ENCODE results near the gene KRT2. TPM values are rescaled to one million over a fixed set of nuclear protein-coding genes. Genes with fewer than 3 reads are reported as not detected.

KRT2 gene
- total RNA-seq, 1 experiment from 2014 or later: not detected

- in situ Hi-C loops (cut with HindIII; ENCODE audit: low sequenced_read_pairs): loop anchor here (10.0 kb wide), 1 partner anchor 56 kb away; the partner anchor contains the start of gene KRT77
- DNase-seq (ENCODE audit: low spot score): no peak
These were observed 2.9 kb downstream of the KRT2 start for GRCh38 chr12:52649066-52649465.

DNA sequence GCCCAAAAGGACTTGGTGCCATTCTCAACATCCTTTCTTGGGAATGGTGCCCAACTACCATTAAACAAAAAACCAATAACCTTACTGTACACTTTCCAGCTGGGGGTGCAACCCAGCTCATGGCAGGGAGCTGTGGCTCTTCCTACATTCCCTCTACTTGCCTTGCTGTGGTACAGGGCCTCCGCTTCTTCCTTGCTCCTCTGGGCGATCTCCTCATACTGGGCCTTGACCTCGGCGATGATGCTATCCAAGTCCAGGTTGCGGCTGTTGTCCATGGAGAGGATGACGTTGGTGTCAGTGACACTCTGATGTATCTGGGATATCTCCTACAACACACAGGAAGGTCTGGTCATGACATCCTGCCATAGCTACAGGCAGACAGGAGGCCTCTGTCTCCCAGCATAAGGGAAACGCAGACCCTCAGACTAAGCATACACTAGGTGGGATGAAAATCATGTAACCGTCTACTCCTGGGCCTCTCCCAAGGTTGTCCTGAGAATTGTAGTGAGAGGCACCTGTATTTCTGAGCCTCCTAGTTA is 3.9 kb downstream of the KRT2 start:
- no peak for DNase-seq (ENCODE audit: low spot score)
- in situ Hi-C loops (cut with HindIII; ENCODE audit: low sequenced_read_pairs): loop anchor here (10.0 kb wide), 1 partner anchor 57 kb away; the partner anchor contains the start of gene KRT77

- in situ Hi-C loops (cut with HindIII; ENCODE audit: low sequenced_read_pairs): loop anchor here (10.0 kb wide), 1 partner anchor 57 kb away; the partner anchor contains the start of gene KRT77
- no peak for DNase-seq (ENCODE audit: low spot score)
These were observed 4.4 kb downstream of the KRT2 start for GRCh38 chr12:52647601-52648000.

DNA sequence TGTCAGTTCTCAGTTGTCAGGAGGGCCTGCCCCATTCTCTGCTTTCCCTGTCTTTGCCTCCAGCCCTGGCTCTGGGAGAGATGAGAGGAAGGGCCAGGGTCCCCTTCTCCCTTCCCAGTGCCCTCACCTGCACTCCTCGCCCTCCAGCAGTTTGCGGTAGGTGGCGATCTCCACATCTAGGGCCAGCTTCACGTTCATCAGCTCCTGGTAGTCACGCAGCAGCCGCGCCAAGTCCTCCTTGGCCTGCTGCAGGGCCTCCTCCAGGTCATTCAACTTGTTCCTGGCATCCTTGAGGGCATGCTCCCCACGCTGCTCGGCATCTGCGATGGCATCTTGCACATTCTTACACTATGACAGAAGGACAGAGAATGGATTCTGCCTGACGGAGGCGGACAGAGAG is 5.4 kb downstream of the KRT2 start:
- in situ Hi-C loops (cut with HindIII; ENCODE audit: low sequenced_read_pairs): loop anchor here (10.0 kb wide), 1 partner anchor 58 kb away; the partner anchor contains the start of gene KRT77
- no peak for DNase-seq (ENCODE audit: low spot score)

- in situ Hi-C loops (cut with HindIII; ENCODE audit: low sequenced_read_pairs): loop anchor here (10.0 kb wide), 1 partner anchor 59 kb away; the partner anchor contains the start of gene KRT77
These were observed 6.0 kb downstream of the KRT2 start for GRCh38 chr12:52645982-52646381.

GRCh38 chr12:52645120-52645761 is 6.8 kb downstream of the KRT2 start:
- DNase-seq (ENCODE audit: low spot score): no peak
- in situ Hi-C loops (cut with HindIII; ENCODE audit: low sequenced_read_pairs): loop anchor here (10.0 kb wide), 1 partner anchor 60 kb away; the partner anchor contains the start of gene KRT77

More at GRCh38 chr12:52645982-52646381, 6.0 kb downstream of the KRT2 start:
- no peak for DNase-seq (ENCODE audit: low spot score)

DNA sequence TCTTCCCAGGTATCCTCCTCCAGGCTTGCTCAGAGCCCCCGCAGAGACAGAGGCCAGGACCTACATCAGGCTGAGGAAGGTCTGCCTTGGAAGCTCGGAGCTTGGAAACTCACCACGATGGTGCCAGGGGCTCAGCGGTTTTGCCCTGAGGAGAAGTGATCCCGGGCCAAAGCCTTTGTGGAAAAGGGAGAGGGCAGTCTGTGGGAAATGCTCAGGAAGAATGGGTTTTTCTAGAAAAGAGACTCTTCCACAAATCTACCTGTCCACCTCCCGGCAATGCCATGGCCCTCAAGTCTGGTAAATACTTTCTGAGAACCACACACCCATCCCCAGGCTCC is 8.0 kb downstream of the KRT2 start:
- no peak for DNase-seq (ENCODE audit: low spot score)
- in situ Hi-C loops (cut with HindIII; ENCODE audit: low sequenced_read_pairs): loop anchor here (10.0 kb wide), 1 partner anchor 61 kb away; the partner anchor contains the start of gene KRT77

GRCh38 chr12:52643233-52644077 is 8.6 kb downstream of the KRT2 start:
- in situ Hi-C loops (cut with HindIII; ENCODE audit: low sequenced_read_pairs): loop anchor here (10.0 kb wide), 1 partner anchor 61 kb away; the partner anchor contains the start of gene KRT77
- DNase-seq (ENCODE audit: low spot score): no peak

- no peak for DNase-seq (ENCODE audit: low spot score)
- in situ Hi-C loops (cut with HindIII; ENCODE audit: low sequenced_read_pairs): loop anchor here (10.0 kb wide), 1 partner anchor 63 kb away; the partner anchor contains the start of gene KRT77
These were observed 10.5 kb downstream of the KRT2 start for GRCh38 chr12:52641468-52641867.

- DNase-seq (ENCODE audit: low spot score): no peak
- in situ Hi-C loops (cut with HindIII; ENCODE audit: low sequenced_read_pairs): no loop called here
These were observed 14.7 kb downstream of the KRT2 start for GRCh38 chr12:52637299-52637698.

DNA sequence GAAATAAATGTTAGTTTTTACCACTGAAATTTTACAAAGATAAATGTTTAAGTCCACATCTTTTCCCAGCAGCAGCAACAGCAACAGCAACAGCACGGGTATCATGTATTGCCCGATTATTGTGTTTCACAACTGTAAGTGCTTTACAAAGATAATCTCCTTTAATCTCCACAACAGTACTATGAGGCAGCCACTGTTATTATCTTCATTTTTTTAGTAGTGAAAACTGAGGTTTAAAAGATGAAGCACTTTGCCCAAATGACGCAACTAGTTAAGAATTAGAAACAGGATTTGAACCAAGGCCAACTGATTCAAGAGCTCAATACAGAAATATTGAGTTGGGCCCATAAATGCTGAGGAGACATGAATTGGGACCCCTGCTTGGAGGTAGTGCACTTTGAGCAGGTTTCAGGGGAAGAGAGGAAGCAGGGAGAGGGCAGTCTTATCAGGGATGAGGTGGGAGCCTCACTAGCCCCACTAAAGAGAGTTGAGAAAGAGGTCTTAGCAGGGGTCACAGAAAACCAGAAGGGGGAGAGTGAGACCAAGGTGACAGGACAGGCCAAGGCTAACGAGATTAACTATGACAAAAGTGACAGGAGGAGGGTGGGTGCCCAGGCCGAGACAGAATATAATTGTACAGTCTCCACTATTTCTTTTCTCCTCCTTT is 15.3 kb downstream of the KRT2 start:
- DNase-seq (ENCODE audit: low spot score): no peak
- in situ Hi-C loops (cut with HindIII; ENCODE audit: low sequenced_read_pairs): no loop called here

- in situ Hi-C loops (cut with HindIII; ENCODE audit: low sequenced_read_pairs): no loop called here
- no peak for DNase-seq (ENCODE audit: low spot score)
These were observed 15.8 kb downstream of the KRT2 start for GRCh38 chr12:52636189-52636588.

DNA sequence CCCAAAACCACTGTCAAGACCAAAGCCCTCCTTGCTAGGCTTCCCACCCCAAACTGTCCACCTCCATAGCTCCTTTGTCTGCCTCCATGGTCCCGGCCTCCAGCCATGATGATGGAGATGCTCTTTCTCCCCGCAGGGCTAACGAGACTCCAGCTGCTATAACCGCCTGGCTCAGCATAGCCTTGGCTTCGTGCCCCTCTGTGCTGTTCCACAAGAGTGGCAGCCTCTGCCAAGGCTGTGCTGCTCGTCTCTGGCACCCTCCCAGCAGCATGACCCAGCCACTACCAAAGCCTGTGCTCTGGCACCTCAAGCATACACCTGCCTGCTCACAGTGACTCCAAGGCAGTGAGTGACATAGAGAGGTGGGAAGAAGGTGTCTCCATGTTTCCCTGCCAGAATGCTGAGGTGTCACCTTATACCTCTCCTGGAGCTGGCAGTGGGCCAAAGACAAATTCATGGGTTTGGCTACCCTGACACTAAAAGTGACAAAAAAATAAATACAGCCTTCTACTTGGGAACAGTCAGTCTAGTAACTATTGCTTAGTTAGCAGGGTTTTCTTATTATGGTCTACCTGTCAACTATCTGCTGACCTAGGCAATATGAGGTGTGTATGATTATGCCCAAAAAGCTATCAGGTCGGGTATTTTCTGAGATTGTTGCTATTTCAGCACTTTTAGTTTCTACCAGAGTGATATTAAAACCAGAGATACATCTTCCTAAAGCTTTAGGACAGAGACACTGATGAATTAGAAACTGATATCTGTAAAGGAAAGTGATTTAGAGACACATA is 17.6 kb downstream of the KRT2 start:
- in situ Hi-C loops (cut with HindIII; ENCODE audit: low sequenced_read_pairs): no loop called here
- DNase-seq (ENCODE audit: low spot score): peak; percentile 66

GRCh38 chr12:52633383-52633782 is 18.6 kb downstream of the KRT2 start:
- no peak for DNase-seq (ENCODE audit: low spot score)
- in situ Hi-C loops (cut with HindIII; ENCODE audit: low sequenced_read_pairs): no loop called here

DNA sequence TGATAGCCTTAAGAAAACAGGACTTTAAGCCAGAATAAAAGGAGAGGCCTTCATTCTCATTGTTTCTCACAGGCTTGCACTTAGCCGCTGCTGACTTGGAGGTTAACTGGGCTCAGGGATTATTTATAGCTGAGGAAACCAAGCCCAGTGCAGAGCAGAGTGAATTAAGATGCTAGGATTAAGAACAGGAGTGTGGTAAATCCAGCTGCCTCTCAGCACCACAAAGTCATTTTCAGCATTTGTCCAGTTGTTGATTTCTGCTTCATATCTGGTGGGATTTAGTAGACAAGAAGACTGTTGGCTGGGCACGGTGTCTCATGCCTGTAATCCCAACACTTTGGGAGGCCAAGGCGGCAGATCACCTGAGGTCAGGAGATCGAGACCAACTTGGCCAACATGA is 19.4 kb downstream of the KRT2 start:
- no peak for DNase-seq (ENCODE audit: low spot score)
- in situ Hi-C loops (cut with HindIII; ENCODE audit: low sequenced_read_pairs): no loop called here

DNA sequence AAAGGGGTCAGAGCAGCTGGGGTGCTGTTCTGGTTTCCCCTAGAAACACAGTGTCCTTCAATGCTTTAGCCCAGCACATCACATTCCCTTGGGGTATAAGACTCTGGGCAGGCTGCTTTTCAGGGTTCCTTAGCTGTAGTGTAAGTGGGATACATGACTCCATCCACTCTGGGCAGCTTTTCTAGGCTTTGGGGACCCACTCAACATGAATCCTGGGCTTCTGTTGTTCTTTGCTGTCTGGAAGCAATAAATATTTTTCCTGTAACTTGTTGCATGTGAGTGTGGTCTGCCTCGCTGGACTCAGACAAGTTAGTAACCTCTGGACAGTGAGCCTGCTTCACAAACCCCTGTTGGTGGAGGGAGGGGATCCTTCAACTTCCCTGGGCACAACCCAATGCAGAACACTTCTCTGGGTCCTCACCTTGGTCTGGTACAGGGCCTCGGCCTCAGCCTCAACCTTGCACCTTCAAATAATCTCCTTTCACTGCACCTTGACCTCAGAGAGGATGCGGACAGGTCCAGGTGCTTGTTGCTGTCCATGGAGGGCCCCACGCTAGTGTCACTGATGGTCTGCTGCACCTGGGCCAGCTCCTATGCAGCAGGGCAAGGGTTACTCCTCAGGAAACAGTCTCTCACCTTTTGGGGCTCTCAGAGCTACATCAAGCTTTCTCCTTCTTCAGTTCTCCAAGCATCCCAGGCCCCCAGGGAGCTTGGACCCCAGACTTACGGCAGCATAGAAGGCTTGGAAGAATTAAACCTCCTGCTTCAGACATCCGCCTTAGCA is 20.1 kb downstream of the KRT2 start:
- in situ Hi-C loops (cut with HindIII; ENCODE audit: low sequenced_read_pairs): no loop called here

DNA sequence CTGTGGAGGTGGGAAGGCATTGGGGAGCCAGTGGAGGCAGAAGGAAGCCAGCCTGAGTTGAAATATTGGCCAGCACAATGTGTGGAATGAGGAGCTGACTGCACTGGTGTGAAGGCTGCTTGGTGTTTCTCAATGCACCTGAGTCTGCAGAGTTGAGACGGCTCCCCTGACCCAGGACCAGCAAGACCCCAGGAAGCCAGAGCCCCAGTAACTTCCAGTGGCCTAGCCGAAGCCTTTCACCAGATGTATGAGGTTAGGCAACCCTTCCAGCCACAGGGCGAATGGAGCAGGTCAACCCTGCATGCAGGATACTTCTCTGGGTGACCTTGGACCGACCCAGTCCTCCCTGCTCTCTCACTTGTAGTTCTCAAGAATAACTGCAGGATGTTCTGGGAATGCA is 20.7 kb downstream of the KRT2 start:
- in situ Hi-C loops (cut with HindIII; ENCODE audit: low sequenced_read_pairs): no loop called here
- DNase-seq (ENCODE audit: low spot score): no peak

More for the DNA sequence above, 20.1 kb downstream of the KRT2 start:
- no peak for DNase-seq (ENCODE audit: low spot score)
